ENCODE data around the gene MRM2. TPM values are rescaled to one million over a fixed set of nuclear protein-coding genes. Genes with fewer than 3 reads are reported as not detected.
A peak's percentile ranks its signal among the peaks of the same experiment; 100 is the strongest.

The MRM2 gene
- total RNA-seq, 6 donors from 2014 or later = 9.4 to 27.0 (median 23.0) TPM

- ATAC-seq (ENCODE audit: low FRiP score in 2 of 2) = peak in 1 of 2 donors; percentile 25
- H3K4me3 ChIP-seq = no peak overlapping the region
- WGBS, 2 donors = 100% methylated on average over 2 to 7 of the region's 7 CpGs
- no peak for DNase-seq
- H3K27me3 ChIP-seq = no peaks in the 10 kb centered on the region
- H3K27ac ChIP-seq = no peak overlapping the region
- H3K4me1 ChIP-seq = peaks cover 0 to 4% (median 3%) of the 10 kb centered on the region in 4 donors
- peaks cover 5 to 44% (median 33%) of the 10 kb centered on the region in 4 donors for H3K36me3 ChIP-seq
- no peaks in the 10 kb centered on the region for H3K9me3 ChIP-seq
- TF ChIP-seq POLR2AphosphoS5 (IDR thresholded peaks at IDR 0.05) = no peak
- TF ChIP-seq, protein P1, sequence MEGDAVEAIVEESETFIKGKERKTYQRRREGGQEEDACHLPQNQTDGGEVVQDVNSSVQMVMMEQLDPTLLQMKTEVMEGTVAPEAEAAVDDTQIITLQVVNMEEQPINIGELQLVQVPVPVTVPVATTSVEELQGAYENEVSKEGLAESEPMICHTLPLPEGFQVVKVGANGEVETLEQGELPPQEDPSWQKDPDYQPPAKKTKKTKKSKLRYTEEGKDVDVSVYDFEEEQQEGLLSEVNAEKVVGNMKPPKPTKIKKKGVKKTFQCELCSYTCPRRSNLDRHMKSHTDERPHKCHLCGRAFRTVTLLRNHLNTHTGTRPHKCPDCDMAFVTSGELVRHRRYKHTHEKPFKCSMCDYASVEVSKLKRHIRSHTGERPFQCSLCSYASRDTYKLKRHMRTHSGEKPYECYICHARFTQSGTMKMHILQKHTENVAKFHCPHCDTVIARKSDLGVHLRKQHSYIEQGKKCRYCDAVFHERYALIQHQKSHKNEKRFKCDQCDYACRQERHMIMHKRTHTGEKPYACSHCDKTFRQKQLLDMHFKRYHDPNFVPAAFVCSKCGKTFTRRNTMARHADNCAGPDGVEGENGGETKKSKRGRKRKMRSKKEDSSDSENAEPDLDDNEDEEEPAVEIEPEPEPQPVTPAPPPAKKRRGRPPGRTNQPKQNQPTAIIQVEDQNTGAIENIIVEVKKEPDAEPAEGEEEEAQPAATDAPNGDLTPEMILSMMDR (IDR thresholded peaks at IDR 0.05) = no peak
- TF ChIP-seq EP300 (IDR thresholded peaks at IDR 0.05) = no peak
- no peak for TF ChIP-seq POLR2A (IDR thresholded peaks at IDR 0.05)
These were observed 32.7 kb upstream of the MRM2 start for GRCh38 chr7:2274666-2275065.

DNA sequence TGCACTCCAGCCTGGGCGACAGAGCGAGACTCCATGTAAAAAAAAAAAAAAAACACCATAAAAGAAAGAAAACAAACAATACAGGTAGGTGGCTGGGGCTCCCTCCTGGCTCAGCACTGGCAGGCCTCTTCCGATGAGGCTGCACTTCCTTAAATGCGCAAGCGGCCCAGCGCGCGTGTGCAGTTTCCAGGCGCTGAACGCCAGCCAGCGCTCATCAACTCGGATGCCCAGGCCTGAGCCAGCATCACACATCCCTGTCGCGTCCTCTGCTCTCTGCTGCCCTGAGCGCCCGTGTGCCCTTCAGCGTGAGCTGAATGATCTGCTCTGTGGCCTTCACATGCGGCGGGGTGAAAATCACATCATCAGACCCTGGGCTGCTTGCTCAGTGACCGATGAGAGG is 31.9 kb upstream of the MRM2 start:
- Histone ChIP-seq H3K4me3 (no peak overlapping the region), H3K27me3 (no peaks in the 10 kb centered on the region), H3K9me3 (no peaks in the 10 kb centered on the region), H3K27ac (no peak overlapping the region), H3K36me3 (peaks cover 5 to 44% (median 33%) of the 10 kb centered on the region in 4 donors), H3K4me1 (peaks cover 0 to 6% (median 5%) of the 10 kb centered on the region in 4 donors)
- WGBS, 2 donors = 94 to 96% methylated on average over 20 of the region's 20 CpGs
- no peak for DNase-seq
- ATAC-seq (ENCODE audit: low FRiP score in 2 of 2) = no peak
- TF ChIP-seq, protein P1 (IDR thresholded peaks at IDR 0.05) = no peak
- TF ChIP-seq POLR2AphosphoS5 (IDR thresholded peaks at IDR 0.05) (no peak), POLR2A (IDR thresholded peaks at IDR 0.05) (no peak), EP300 (IDR thresholded peaks at IDR 0.05) (no peak)

GRCh38 chr7:2272031-2272430 is 30.0 kb upstream of the MRM2 start:
- H3K9me3 ChIP-seq = no peaks in the 10 kb centered on the region
- 91 to 96% methylated on average over 6 to 9 of the region's 9 CpGs for WGBS, 2 donors
- H3K27ac ChIP-seq = no peak overlapping the region
- ATAC-seq (ENCODE audit: low FRiP score in 2 of 2) = no peak
- no peaks in the 10 kb centered on the region for H3K27me3 ChIP-seq
- H3K36me3 ChIP-seq = peaks cover 5 to 38% (median 29%) of the 10 kb centered on the region in 4 donors
- TF ChIP-seq POLR2AphosphoS5 (IDR thresholded peaks at IDR 0.05) (no peak), POLR2A (IDR thresholded peaks at IDR 0.05) (no peak), EP300 (IDR thresholded peaks at IDR 0.05) (no peak)
- TF ChIP-seq, protein P1 (IDR thresholded peaks at IDR 0.05) = no peak
- no peak overlapping the region for H3K4me3 ChIP-seq
- DNase-seq = no peak
- peaks cover 0 to 6% (median 5%) of the 10 kb centered on the region in 4 donors for H3K4me1 ChIP-seq

DNA sequence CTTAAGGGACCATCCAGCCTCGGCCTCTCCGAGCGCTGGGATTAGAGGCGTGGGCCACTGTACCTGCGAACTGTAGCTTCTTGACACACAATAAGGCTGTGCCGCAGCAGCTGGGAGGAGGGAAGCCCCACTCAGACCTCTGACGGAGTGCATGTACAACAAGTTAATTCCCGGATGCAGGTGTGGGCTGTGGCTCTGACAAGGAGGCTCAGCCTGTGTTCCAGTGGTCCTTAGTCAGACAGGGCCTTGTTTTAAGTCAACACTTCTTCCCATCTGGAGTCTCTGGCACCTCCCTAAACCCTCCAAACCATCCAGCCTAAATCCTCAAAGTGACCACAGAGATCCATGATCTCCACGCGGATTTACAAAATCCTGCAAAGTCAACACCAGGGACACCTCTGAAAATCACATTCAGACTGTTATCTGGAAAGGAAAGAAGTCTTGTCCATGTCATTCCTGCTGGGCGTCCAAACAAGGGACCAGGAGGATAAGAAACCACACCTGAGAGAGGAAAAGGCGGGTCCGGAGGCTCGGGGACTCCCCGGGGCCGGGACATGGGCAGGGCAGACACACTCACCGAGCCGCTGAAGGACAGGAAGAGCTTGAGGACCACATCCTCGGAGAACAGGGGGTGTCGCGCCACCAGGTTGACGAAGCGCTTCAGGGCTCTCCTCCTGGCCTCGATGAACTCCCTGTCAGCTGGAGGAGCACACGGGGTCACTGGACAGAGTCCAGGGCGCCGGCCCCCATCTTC is 29.4 kb upstream of the MRM2 start:
- no peaks in the 10 kb centered on the region for H3K9me3 ChIP-seq
- DNase-seq (no peak), ATAC-seq (ENCODE audit: low FRiP score in 2 of 2) (peak in 1 of 2 donors; percentile 9)
- 81 to 88% methylated on average over 23 to 26 of the region's 27 CpGs for WGBS, 2 donors
- peaks cover 0 to 6% (median 5%) of the 10 kb centered on the region in 4 donors for H3K4me1 ChIP-seq
- H3K36me3 ChIP-seq = peaks cover 5 to 34% (median 28%) of the 10 kb centered on the region in 4 donors
- no peaks in the 10 kb centered on the region for H3K27me3 ChIP-seq
- H3K27ac ChIP-seq = no peak overlapping the region
- no peak overlapping the region for H3K4me3 ChIP-seq
- TF ChIP-seq, protein P1 (IDR thresholded peaks at IDR 0.05) = no peak
- TF ChIP-seq POLR2AphosphoS5 (IDR thresholded peaks at IDR 0.05) = no peak
- TF ChIP-seq POLR2A (IDR thresholded peaks at IDR 0.05) = no peak
- no peak for TF ChIP-seq EP300 (IDR thresholded peaks at IDR 0.05)

Measured in upper lobe of left lung (tissue), 6 donors.